ENCODE data around the gene HSBP1L1.
A peak's percentile ranks its signal among the peaks of the same experiment; 100 is the strongest.

The HSBP1L1 gene

DNA sequence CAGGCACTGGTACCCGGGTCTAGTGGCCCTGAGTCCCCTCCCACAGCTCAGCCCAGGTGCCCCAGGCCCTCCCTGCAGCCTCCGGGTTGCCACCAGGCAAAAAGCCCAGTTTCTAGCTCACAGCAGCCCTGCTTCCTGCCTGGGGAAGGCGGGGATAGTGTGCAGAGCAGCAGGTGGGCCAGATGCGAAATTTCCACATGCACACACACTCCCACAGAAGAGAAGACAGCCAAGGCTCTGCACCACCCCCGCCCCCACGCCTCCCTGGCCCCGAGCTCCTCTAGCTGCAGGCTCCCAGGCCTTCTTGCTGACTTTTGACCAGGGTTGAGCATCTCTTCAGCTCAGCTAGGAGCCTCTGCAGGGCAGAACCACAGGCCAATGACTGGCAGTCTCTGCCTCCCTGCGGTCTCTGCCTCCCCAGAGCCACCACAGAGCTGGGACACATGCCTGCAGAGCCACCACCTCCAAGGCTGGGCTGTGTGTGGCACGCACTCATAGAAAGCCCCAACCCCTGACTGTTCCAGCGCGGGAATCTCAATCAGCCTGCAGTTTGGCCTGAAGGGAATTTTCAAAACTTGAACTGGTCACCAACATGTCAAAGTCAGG lies 20.2 kb upstream of the HSBP1L1 start:
- no peak for DNase-seq (ENCODE audit: low read depth in 2 of 3, low spot score in 2 of 3)

DNA sequence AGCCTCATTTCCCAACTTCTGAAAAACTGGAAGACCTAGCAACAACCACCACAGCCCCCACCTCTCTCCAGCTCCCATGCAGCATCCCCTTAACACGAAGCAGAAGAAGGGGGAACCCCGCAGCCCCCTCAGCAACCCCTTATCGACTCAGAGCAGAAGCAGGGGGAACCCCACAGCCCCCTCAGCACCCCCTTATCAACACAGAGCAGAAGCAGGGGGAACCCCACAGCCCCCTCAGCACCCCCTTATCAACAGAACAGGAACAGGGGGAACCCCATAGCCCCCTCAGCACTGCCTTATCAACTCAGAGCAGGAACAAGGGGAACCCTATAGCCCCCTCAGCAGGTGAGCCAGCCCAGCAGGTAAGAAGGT lies 19.7 kb upstream of the HSBP1L1 start:
- DNase-seq (ENCODE audit: low read depth in 2 of 3, low spot score in 2 of 3) = no peak

DNA sequence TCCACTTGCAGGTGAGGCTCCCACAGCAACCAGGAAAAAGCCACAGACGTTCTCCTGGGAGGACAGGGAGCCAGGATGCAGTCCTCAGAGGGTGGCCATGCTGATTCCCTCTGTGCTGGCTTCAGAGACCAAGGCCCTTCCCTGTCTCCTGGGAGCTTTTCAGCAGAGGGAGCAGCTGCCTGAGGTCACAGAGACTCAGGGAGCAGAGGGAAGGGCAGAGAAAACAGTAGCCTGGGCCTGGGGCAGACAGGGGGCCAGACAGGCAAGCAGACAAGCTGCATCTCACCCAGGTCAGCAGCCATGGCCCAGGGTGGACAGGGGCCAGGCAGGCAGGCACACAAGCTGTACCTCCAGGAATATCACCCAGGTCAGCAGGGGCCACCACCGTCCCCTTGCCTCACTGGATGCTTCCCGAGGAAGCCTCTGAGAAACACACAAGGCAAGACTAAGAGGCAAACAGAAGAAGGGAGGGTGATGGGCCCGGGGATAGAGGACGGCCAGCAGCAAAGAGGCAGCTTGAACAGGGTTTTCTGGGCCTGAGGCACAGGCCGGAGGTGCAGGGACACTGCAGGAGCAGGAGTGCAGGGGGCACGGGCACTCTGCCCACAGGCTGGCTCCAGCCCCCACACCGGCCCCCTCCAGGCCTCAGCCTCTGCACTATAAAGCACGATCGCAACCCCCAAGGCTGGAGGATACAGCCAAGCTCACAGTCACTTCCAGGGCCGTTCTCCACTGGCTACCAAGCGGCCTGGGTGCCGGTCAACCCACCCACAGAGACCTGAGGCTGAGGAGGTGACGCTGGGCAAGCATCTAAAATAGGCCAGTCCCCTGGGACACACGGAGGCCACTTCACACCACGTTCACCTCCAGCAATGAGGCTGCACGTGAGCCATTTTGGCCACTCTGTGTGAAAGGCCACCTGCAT lies 19.1 kb upstream of the HSBP1L1 start:
- DNase-seq (ENCODE audit: low read depth in 2 of 3, low spot score in 2 of 3) = no peak

DNA sequence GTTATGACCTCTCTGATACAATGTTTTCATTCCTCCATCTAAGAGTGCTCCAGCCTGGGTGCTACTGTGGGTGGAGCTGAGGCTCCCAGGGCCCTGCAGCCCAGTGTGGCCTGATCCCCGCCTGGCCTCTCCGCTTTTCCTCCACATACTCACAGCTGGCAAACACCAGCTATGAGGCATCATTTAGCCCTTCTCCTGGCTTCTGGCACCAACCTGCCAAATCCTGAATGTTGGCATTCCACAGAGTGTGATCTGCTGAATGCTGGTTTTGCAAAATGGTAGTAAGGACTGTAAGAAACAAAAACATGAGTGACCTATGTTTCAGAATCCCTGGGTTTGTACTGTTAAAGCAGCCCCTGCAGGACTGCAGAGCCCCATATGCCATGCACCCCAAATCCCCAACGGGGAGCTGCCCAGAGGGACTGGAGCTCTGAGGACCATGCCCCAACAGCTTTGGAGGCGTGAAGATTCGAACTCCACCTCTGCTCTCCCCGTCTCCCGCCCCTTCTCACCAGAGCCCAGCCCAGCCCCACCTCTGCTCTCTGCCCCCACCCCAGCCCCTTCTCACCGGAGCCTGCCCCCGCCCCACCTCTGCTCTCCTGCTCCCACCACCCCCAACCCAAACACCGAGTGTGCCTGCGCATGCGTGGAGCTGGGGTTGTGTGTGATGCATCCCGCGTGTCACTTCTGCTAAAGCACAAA lies 17.2 kb upstream of the HSBP1L1 start:
- DNase-seq (ENCODE audit: low read depth in 2 of 3, low spot score in 2 of 3) = no peak

DNA sequence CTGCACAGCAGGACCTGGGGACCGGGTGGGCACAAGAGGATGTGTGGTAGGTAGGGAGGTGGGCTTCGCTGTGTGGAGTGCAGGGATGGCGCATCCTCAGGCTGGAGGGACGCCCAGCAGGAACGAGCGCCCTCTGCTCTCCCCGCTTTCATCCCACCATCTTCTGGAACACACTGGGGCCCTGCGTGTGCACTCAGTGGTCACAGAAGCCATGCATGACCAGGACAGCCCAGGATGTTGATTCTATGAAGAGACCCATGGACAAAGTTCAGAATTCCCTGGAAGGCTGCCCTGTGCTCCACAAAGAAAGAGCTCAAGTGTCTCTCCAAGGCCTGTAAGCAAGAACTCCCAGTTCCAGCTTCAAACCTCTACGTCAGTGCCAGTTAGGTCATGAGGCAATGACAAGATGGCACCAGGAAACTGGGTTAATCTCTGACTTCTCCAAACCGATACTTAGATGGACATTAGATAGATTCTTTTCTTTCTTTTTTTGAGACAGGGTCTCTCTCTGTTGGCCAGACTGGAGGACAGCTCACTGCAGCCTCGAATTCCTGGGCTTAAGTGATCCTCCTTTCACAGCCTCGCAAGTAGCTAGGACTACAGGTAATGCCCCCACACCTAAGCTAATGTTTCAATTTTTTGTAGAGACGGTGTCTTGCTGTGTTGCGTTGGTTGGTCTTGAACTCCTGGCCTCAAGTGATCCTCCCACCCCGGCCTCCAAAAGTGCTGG lies 16.4 kb upstream of the HSBP1L1 start:
- DNase-seq (ENCODE audit: low read depth in 2 of 3, low spot score in 2 of 3) = no peak

DNA sequence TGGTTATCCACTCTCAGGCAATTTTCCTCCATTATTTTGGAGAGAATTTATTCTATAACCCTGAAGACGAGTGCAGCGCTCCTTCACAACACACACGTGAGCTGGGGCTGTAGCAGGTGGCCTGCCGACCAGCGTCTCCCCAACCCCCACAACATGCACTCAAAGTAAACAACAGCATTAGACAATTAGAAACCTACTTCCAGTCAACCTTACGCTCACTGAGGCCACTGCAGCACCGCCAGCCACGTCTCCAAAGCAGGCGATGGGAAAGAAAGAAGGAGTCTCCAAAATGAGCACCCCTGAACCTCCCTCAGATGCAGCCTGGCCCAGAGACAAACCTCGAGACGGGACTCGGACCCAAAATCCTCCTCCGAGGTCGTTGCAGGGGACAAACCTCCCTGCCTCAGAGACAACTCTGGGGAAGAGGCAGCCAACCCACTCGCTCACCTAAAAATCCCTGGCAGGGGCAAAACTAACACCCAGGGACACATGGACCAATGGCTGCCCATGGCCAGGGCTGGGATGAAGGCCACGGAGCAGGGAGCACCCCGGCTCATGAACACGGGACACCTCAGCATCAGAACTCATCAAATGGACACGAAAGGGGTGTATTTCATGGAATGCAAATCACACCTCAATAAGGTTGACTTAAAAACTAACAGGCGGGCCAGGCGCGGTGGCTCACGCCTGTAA lies 15.6 kb upstream of the HSBP1L1 start:
- no peak for DNase-seq (ENCODE audit: low read depth in 2 of 3, low spot score in 2 of 3)

DNA sequence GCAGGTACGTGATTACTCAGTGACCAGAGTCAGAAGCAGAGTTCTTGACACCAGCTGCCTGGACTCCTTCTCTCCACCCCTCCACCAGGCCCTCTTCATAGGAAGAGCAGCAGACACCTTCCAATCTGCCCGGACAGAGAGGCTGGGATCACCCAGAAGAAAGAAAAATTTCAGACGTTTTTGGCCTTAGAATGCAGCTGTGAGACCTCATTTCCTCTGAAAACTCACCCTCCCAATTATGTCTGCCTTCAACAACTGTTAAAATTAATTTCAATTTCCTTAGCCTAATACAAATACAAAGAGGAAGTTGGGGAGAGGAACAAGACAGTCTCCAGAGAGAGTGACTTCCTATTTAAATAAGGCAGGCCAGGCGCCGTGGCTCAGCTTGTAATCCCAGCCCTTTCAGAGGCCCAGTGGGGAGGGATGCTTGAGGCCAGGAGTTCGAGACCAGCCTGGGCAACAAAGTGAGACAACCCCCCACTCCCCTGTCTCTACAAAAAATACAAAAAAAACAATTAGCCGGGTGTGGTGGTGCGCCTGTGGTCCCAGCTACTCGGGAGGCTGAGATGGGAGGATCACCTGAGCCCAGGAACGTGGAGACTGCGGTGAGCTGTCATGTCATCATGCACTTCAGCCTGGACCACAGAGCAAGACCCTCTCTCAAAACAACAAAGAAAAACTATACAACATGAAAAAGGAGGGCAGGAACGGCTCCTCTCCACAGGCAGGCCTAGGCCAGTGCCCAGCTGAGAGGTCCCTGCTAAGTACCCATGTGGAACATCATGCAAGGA lies 14.6 kb upstream of the HSBP1L1 start:
- no peak for DNase-seq (ENCODE audit: low read depth in 2 of 3, low spot score in 2 of 3)

DNA sequence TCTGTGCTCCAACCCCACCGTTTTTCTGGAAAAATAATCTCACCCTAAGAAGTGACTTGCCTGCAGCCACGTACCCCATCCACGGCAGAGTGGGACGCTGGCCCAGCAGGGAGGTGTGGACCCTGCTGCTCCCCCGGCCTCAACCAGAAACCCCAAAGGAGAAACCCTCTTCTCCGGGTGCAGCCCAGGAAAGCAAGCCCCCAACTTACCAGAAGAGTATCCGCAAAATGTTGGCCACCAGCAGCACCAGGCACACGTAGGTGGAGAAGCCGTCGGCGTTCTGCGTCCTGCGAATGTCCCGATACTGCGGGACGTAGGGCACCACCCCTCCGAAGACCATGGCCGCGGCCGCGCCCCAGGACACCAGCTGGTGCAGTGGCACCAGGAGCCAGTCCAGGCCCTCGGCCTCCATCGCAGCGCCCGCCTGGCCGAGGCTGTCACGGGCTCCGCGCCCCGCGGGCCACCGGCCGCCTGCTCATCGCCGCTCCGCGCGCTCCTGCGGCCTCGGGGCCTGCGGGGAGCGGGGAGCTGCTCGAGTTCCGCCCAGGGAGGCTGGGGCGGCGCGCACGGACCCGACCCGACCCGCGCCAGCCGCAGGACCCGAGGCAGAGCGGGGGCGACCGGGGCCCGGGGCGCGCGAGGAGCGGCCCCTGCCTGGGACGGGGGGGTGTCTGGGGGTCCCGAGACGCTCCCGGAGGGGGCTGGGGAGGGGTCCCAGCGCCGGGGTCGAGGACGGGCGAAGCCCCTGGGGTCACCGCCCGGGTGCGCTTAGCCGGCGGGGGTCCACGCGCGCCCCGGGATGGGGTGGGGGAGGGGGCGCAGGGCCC lies 13.7 kb upstream of the HSBP1L1 start:
- no peak for DNase-seq (ENCODE audit: low read depth in 2 of 3, low spot score in 2 of 3)

DNA sequence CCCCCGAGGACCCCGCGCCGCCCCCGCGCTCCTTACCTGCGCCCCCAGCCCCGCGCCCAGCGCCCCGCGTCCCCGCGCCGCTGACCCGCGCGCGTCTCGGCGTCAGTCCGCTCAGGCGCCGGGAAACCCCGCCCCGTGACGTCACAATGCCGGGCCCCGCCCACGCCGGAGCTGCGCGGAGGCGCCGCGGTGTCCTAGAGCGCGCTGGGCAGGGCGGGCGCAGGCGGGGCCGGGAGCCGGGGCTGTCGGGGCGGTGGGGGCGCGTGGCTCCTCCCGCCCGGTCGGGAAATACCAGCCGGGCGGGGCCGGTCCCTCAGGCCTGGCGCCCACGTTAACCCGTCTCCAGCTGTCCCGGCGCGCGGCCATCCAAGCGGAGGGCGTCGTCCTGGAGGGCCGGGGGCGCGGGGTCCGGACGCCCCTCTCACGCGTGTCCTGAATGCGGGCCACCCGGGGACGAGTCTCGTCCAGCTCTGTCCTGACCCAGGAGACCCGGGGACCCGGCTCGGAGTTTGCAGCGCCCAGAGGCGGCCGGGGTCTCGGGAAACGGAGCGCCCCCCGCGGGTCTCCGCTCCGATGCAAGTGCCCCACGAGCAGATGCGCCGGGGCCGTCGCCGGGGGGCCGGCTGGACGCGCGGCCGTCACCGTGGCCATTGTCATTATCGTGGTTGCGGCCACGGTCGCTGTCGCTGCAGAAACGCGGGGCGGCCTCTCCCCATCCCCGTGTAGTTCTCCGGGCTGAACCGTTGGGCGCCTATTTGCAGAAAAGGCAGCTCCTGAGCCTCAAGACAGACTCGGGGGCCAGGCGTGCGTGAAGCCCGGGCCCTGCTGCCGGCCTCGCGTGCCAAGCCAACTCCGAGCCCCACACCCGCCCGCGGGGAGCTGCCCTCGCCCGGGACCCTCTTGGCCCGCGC lies 12.6 kb upstream of the HSBP1L1 start, which contains the start of gene SLC66A2:
Gene SLC66A2 (minus strand): TSS at position 109 of the 911 bp plus-strand sequence. CDS start 727 bp downstream, outside the sequence.
- peak; percentile 85 to 98 (median 97) for DNase-seq (ENCODE audit: low read depth in 2 of 3, low spot score in 2 of 3)

DNA sequence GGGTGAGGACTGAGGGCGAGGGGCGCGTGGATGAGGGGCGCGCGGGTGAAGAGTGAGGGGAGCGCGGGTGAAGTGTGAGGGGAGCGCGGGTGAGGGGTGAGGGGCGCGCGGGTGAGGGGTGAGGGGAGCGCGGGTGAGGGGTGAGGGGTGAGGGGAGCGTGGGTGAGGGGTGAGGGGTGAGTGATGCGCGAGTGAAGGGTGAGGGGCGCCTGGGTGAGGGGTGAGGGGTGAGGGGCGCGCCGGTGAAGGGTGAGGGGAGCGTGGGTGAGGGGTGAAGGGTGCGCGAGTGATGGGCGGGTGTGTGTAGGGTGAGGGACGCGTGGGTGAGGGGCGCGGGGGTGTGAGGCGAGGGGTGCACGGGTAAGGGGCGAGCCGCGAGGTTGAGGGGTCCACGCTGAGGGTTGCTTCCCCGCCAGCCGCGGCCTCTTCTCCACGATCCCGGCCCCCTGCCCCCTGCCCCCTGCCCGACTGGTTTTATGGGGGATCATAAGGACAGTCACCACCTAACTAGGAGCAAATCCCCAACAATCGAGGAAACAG lies 11.9 kb upstream of the HSBP1L1 start:
- no peak for DNase-seq (ENCODE audit: low read depth in 2 of 3, low spot score in 2 of 3)

DNA sequence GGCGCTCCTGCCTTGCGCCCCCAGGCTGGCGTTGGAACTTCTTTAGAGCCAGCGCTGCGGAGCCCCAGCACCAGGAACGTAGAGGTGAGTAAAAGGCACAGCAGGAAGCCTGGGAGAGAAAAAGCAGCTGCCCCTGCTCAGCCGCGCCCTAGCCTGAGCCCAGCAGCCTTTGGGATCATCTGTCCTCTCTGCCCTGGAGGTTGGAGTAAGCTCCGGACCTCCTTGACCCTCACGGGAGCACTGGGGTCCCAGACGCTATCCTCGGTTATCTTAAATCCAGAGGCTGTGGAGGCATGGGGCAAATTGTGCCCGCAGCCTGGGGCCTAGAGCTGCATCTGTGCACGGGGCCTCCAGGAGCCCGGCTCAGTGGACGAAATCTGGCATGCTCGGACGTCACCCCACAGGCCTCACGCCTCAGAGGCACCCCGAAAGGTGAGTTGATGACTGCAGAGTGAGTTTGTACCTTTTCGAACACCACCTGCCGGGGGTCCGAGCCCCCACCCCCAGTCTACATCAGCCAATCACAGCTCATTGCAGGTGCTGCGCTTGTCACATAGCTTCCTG lies 11.4 kb upstream of the HSBP1L1 start:
- no peak for DNase-seq (ENCODE audit: low read depth in 2 of 3, low spot score in 2 of 3)

DNA sequence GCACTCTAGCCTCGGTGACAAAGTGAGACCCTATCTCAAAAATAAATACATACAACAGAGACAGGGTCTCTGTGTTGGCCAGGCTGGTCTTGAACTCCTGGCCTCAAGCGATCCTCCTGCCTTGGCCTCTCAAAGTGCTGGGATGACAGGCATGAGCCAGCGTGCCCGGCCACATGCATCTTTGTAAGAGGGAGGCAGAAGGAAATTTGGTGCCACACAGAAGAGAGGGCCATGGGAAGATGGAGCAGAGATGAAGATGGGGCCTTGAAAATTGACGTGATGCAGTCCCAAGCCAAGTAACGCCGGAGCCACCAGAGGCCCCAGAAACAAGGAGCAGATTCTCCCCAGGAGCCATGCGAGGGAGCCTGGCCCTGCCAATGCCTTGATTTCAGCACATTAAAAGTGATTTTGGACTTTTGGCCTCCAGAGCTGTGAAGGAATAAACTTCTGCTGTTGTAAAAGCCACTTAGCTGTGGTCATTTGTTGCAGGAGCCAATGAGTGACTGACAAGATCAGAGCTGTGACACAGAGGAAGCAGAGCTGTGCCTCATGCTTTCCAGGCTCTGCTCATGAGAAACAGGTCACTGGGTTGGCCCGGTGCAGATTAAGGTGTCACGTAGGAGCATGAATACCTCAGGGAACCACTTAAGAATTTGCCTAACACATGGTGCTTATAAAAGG lies 10.3 kb upstream of the HSBP1L1 start:
- DNase-seq (ENCODE audit: low read depth in 2 of 3, low spot score in 2 of 3) = no peak

DNA sequence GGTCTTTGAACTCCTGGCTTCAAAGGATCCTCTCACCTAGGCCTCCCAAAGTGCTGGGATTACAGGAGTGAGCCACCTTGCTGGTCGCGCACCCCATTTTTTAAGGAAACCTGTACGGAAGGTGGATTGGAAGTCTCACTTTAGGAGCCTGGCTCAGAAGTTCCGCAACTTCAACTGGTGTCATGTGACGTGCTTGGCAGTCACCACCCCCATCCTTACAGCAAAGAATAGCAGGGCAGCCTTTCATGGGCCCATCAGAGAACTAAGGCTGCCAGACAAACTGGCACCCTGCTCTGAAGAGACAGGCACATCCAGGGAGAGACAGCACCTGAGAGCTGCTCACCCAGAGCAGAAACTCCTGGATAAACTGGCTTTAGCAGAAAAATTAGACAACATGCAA lies 9.7 kb upstream of the HSBP1L1 start:
- DNase-seq (ENCODE audit: low read depth in 2 of 3, low spot score in 2 of 3) = no peak

DNA sequence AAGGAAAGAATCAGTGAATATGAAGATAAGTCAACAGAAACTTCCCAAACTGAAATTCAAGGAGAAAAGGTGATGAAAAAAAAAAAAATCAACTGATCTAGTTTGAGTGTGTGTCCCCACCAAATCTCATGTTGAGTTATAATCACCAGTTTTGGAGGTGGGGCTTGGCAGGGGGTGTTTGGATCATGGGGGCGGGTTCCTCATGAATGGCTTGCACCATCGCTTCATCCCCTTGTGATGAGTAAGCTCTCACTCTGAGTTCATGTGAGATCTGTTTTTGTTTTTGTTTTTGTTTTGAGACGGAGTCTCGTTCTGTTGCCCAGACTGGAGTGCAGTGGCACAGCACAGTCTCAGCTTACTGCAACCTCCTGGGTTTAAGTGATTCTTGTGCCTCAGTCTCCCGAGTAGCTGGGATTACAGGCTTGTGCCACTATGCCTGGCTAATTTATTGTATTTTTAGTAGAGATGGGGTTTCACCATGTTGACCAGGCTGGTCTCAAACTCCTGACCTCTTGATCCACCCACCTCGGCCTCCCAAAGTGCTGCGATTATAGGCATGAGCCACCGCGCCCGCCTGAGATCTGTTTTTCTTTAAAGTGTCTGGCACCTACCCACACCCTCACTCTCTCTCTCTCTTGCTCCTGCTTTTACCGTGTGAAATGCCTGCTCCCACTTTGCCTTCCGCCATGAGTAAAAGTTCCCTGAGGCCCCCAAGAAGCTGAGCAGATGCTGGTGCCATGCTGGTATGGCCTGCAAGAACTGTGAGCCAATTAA lies 9.0 kb upstream of the HSBP1L1 start:
- no peak for DNase-seq (ENCODE audit: low read depth in 2 of 3, low spot score in 2 of 3)

DNA sequence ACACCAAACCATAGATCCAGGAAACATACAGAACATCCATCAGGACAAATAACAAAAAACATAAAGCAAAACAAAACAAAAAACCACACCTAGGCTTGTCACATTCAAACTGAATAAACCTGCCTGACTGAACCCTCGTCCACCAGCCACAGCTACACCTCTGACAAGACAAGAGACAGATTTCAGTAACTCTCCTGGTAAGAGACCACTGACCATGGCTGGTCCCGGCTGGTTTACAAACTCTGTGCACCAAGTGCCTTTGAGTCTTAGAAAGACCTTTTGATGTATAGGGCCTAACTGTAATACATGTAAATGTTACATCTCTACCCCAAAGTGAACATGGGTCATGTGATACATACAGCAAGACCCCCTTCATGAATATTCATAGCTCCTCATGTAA lies 8.2 kb upstream of the HSBP1L1 start:
- no peak for DNase-seq (ENCODE audit: low read depth in 2 of 3, low spot score in 2 of 3)

DNA sequence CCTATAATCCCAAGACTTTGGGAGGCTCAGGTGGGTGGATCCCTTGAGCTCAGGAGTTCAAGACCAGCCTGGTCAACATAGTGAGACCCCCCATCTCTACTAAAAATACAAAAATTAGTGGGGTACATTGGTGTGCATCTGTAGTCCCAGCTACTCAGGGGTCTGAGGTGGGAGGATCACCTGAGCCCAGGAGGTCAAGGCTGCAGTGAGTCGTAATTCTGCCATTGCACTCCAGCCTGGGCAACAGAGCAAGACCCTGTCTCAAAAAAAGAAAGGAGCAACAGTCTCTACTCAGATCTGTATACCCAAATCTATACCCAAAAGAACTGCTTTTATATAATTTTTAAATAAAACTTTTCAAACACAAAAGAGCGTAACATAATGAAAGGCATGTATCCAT lies 5.5 kb upstream of the HSBP1L1 start:
- DNase-seq (ENCODE audit: low read depth in 2 of 3, low spot score in 2 of 3) = no peak
